A673 (cell line): ENCODE results near the gene LAMA2. TPM values are rescaled to one million over a fixed set of nuclear protein-coding genes. Genes with fewer than 3 reads are reported as not detected.

Experiments
- BruUV-seq: library from RNA; stranded (reverse); fragments of 400-500 nt; replicated peaks from 2 replicates; lab custom pipeline; 2021; lab: Mats Ljungman, UMichigan
- CTCF ChIA-PET: fragments of 300-600 bp; sonication (Branson Sonifier 250); formaldehyde crosslinking; loops from one replicate; lab custom pipeline; 2022; ENCODE audit warnings: antibody characterized with exemption; lab: Charles Lee
- POLR2A ChIA-PET: fragments of 300-600 bp; sonication (Branson Sonifier 250); formaldehyde crosslinking; loops from one replicate; lab custom pipeline; 2022; ENCODE audit warnings: antibody characterized with exemption; ENCODE audit not compliant: low non-redundant PET; lab: Charles Lee
- DNase-seq: peaks from one replicate; pipeline ENCODE4 v3.0.0-alpha.2; 2015; ENCODE audit warnings: low spot score
- H3K27ac ChIP-seq: fragments of 200-600 bp; sonication (generic); 2 replicates; pipeline ENCODE4 v1.5.1; 2016; ENCODE audit warnings: mixed run types, low read depth, mild to moderate bottlenecking, mixed read lengths, antibody characterized with exemption, low read length; ENCODE audit not compliant: poor library complexity, severe bottlenecking
- H3K27me3 ChIP-seq: fragments of 200-600 bp; sonication (generic); replicated peaks from 2 replicates; pipeline ENCODE4 v1.6.1; 2017; ENCODE audit warnings: mixed run types, low read depth, mild to moderate bottlenecking, mixed read lengths, antibody characterized with exemption, low read length; ENCODE audit not compliant: insufficient read depth, poor library complexity
- H3K36me3 ChIP-seq: fragments of 200-600 bp; sonication (generic); 2 replicates; pipeline ENCODE4 v1.6.1; 2016; ENCODE audit warnings: mixed run types, mild to moderate bottlenecking, mixed read lengths, antibody characterized with exemption, low read length; ENCODE audit not compliant: insufficient read depth, poor library complexity, severe bottlenecking
- H3K4me1 ChIP-seq: fragments of 200-600 bp; sonication (generic); 2 replicates; pipeline ENCODE4 v1.6.1; 2017; ENCODE audit warnings: mixed run types, mild to moderate bottlenecking, mixed read lengths, antibody characterized with exemption, low read length; ENCODE audit not compliant: insufficient read depth, poor library complexity, severe bottlenecking
- H3K4me3 ChIP-seq: fragments of 200-600 bp; sonication (generic); 2 replicates; pipeline ENCODE4 v1.5.1; 2016; ENCODE audit warnings: low read depth, mixed run types, mild to moderate bottlenecking, mixed read lengths, low read length; ENCODE audit not compliant: poor library complexity, severe bottlenecking
- H3K9me3 ChIP-seq: fragments of 200-600 bp; sonication (generic); 2 replicates; pipeline ENCODE4 v1.6.1; 2016; ENCODE audit warnings: mixed run types, low read depth, mild to moderate bottlenecking, mixed read lengths, antibody characterized with exemption, low read length; ENCODE audit not compliant: poor library complexity, severe bottlenecking
- CTCF ChIP-seq: fragments of 300-800, 200-600 bp; sonication (generic); conservative IDR thresholded peaks from 2 replicates; pipeline ENCODE4 v1.5.1; 2017; ENCODE audit warnings: low read depth, mild to moderate bottlenecking, antibody characterized with exemption, low read length, moderate library complexity, mixed read lengths
- EZH2 ChIP-seq: fragments of 200-600 bp; sonication (generic); IDR thresholded peaks from 2 replicates; pipeline ENCODE4 v1.6.1; 2017; ENCODE audit warnings: borderline replicate concordance, low read depth, mild to moderate bottlenecking, mixed read lengths, antibody characterized with exemption, low read length; ENCODE audit not compliant: poor library complexity, severe bottlenecking
- intact Hi-C: fragments of 100-400 bp; cut with micrococcal nuclease; formaldehyde crosslinking; loops from one replicate; pipeline ENCODE4 v1.10.0; 2022; ENCODE audit not compliant: unreplicated experiment
- total RNA-seq: library from RNA; stranded (reverse); gene quantifications from 2 replicates; pipeline ENCODE4 v1.2.3, GENCODE V29; 2021

The LAMA2 gene
- total RNA-seq, 1 experiment from 2014 or later: 2.2 TPM

GRCh38 chr6:129181001-129181400, 298.1 kb downstream of the LAMA2 start:
- H3K36me3 ChIP-seq: no peaks in the 10 kb centered on the region
- H3K27ac ChIP-seq: no peak overlapping the region
- BruUV-seq: no TSS peak
- H3K27me3 ChIP-seq: no peaks in the 10 kb centered on the region
- ChIA-PET CTCF (no interaction called here), POLR2A (no interaction called here)
- intact Hi-C loops: no loop called here
- no peak overlapping the region for H3K4me3 ChIP-seq
- H3K4me1 ChIP-seq: peaks cover 11% of the 10 kb centered on the region
- DNase-seq: no peak
- TF ChIP-seq CTCF (no peak), EZH2 (no peak)
- no peaks in the 10 kb centered on the region for H3K9me3 ChIP-seq

GRCh38 chr6:129183187-129183591, 300.3 kb downstream of the LAMA2 start:
- CTCF ChIA-PET: no interaction called here

GRCh38 chr6:129183681-129184301, 300.9 kb downstream of the LAMA2 start:
- ChIA-PET CTCF (no interaction called here), POLR2A (no interaction called here)
- H3K36me3 ChIP-seq: no peaks in the 10 kb centered on the region
- no TSS peak for BruUV-seq
- TF ChIP-seq CTCF: no peak
- TF ChIP-seq EZH2: no peak
- DNase-seq: peak; percentile 50
- no peak overlapping the region for H3K4me3 ChIP-seq
- H3K4me1 ChIP-seq: peaks cover 24% of the 10 kb centered on the region
- no peaks in the 10 kb centered on the region for H3K27me3 ChIP-seq
- H3K9me3 ChIP-seq: no peaks in the 10 kb centered on the region
- no peak overlapping the region for H3K27ac ChIP-seq
- intact Hi-C loops: no loop called here

More at GRCh38 chr6:129183187-129183591, 300.3 kb downstream of the LAMA2 start:
- no peaks in the 10 kb centered on the region for H3K27me3 ChIP-seq
- H3K27ac ChIP-seq: no peak overlapping the region
- no peak for TF ChIP-seq EZH2
- no peak for TF ChIP-seq CTCF
- no peak overlapping the region for H3K4me3 ChIP-seq
- no peaks in the 10 kb centered on the region for H3K9me3 ChIP-seq
- no peaks in the 10 kb centered on the region for H3K36me3 ChIP-seq
- no TSS peak for BruUV-seq
- DNase-seq: no peak
- intact Hi-C loops: no loop called here
- POLR2A ChIA-PET: no interaction called here
- peaks cover 24% of the 10 kb centered on the region for H3K4me1 ChIP-seq
